ENCODE data around the gene RPS19.

RPS19 gene

DNA sequence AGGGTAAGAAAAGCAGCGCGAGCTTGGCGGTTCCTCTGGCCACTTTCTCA, 15.2 kb upstream of the RPS19 start, which contains the start of gene DMRTC2:
TSS of gene DMRTC2 (plus strand) at position 42 of the 50 bp plus-strand sequence. CDS start 2,387 bp downstream, outside the sequence.
- no peak for TF ChIP-seq CTCF (IDR thresholded peaks at IDR 0.05; ENCODE audit: borderline replicate concordance, control extremely low read depth, extremely low read depth, insufficient read depth, missing control alignments)
- in situ Hi-C loops (cut with MboI; ENCODE audit: low sequenced_read_pairs, unreplicated experiment), result no loop called here

DNA sequence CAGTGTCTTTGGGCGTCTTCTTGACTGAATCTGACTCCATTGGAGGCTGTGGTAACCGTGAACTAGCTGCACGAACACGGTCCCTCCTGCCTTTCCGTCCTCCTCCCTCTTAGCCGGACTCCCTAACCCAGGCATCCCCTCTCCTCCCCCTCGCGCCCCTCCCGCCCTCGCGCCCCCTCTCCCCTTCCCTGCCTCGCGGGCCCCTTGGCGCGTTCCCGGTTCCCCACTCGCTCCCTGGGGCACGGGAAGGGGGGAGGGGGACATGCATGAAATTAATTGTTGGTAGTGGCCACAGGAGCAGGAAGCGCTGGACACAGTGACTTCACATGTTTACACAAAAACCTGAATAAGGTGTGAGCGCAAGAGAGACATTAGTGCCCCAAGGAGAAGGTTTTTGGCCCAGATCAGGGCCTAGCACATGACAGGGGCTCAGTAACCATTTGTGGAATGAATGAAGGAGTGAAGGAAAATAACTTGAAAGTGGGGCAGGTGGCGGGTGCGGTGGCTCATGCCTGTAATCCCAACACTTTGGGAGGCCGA, 14.9 kb upstream of the RPS19 start:
- no peak for TF ChIP-seq CTCF (IDR thresholded peaks at IDR 0.05; ENCODE audit: borderline replicate concordance, control extremely low read depth, extremely low read depth, insufficient read depth, missing control alignments)
- in situ Hi-C loops (cut with MboI; ENCODE audit: low sequenced_read_pairs, unreplicated experiment), result no loop called here
- no peak for DNase-seq (ENCODE audit: low spot score)

More for the DNA sequence above, 15.2 kb upstream of the RPS19 start, which contains the start of gene DMRTC2:
- no peak for DNase-seq (ENCODE audit: low spot score)

DNA sequence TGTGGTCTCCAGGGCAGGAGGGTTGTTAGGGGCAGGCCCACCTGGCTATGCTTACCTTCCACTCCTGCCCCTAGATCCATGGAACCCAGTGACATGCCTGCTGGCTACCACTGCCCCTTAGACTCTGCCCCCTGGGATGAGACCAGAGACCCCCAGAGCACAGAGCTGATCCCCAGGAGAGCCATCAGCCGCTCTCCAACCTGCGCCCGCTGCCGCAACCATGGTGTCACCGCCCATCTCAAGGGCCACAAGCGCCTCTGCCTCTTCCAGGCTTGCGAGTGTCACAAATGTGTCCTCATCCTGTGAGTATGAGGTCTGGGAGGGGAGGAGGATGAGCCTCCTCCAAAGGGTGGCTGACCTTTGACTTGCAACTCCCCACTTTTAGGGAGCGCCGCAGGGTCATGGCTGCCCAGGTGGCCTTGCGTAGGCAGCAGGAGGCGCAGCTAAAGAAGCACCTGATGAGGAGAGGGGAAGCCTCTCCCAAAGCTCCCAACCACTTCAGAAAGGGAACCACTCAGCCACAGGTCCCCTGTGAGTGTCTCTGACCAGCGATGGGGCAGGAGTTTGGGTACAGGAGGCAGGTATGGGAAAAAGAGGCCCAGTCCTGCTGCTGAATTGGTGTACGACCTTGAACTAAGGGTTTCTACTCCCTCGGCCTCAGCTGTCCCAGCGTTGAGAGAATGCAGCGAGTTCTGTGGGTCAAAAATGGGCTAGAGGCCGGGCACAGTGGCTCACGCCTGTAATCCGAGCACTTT, 12.5 kb upstream of the RPS19 start:
- in situ Hi-C loops (cut with MboI; ENCODE audit: low sequenced_read_pairs, unreplicated experiment), result no loop called here
- no peak for DNase-seq (ENCODE audit: low spot score)
- no peak for TF ChIP-seq CTCF (IDR thresholded peaks at IDR 0.05; ENCODE audit: borderline replicate concordance, control extremely low read depth, extremely low read depth, insufficient read depth, missing control alignments)

GRCh38 chr19:41848666-41849065, 11.4 kb upstream of the RPS19 start:
- in situ Hi-C loops (cut with MboI; ENCODE audit: low sequenced_read_pairs, unreplicated experiment), result no loop called here
- no peak for TF ChIP-seq CTCF (IDR thresholded peaks at IDR 0.05; ENCODE audit: borderline replicate concordance, control extremely low read depth, extremely low read depth, insufficient read depth, missing control alignments)
- DNase-seq (ENCODE audit: low spot score), result no peak

DNA sequence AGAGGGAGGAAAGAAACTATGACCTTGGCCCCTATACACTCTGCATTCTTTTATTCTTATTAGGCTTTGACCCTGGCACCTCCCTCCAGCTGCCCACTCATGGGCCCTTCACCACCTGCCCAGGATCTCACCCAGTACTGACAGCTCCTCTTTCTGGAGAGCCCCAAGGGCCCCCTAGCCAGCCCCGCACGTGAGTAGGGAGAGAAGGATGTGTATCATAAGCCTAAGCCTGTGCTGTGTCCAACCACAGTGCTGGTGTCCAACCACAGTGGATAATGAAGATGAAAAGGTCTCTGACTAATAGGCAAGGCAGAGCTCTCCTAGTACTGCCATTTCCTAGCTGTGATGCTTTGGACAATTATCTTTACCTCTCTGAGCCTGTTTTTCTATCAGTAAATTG, 11.0 kb upstream of the RPS19 start:
- TF ChIP-seq CTCF (IDR thresholded peaks at IDR 0.05; ENCODE audit: borderline replicate concordance, control extremely low read depth, extremely low read depth, insufficient read depth, missing control alignments), result no peak
- in situ Hi-C loops (cut with MboI; ENCODE audit: low sequenced_read_pairs, unreplicated experiment), result no loop called here
- DNase-seq (ENCODE audit: low spot score), result no peak

DNA sequence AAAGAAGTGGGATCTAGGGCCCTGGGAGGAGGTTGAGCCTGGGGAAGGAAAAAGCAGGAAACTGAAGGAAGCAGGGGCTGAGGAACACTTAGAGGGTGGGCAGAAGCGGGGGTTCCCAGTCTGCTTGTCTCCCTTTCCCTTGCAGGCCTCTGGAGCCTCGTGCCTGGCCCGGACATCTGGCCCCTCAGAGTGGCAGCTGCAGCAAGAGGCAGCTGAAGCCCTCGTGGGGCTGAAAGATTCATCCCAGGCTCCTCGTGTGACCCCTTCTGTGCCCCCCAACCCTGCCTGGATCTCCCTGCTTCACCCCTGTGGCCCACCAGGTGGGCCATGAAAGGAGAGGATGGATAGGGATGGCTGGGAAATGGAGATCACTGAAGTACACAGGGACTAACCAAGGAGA, 9.7 kb upstream of the RPS19 start:
- no peak for TF ChIP-seq CTCF (IDR thresholded peaks at IDR 0.05; ENCODE audit: borderline replicate concordance, control extremely low read depth, extremely low read depth, insufficient read depth, missing control alignments)
- no peak for DNase-seq (ENCODE audit: low spot score)
- in situ Hi-C loops (cut with MboI; ENCODE audit: low sequenced_read_pairs, unreplicated experiment), result no loop called here
